GM23248 (cell line): ENCODE data around the gene CPHXL2.

ENCODE experiments used
- EZH2 ChIP-seq: fragments of 200-600 bp; sonication (generic); IDR thresholded peaks from 2 replicates; pipeline ENCODE4 v1.6.1; 2018; ENCODE audit warnings: antibody characterized with exemption, mild to moderate bottlenecking; ENCODE audit not compliant: insufficient read depth, poor library complexity, severe bottlenecking
- EZH2phosphoT487 ChIP-seq: fragments of 200-600 bp; sonication (generic); IDR thresholded peaks from 2 replicates; pipeline ENCODE4 v1.6.1; 2018; ENCODE audit warnings: antibody characterized with exemption, moderate library complexity, mild to moderate bottlenecking, low read depth; ENCODE audit not compliant: insufficient read depth

- TF ChIP-seq EZH2 (no peak), EZH2phosphoT487 (no peak)
Observed at GRCh38 chr16:75648265-75649076, 28.3 kb downstream of the CPHXL2 start.
